Bronchial epithelial cell (primary cell): Measurements from ENCODE around the gene PNMA8A. TPM values are rescaled to one million over a fixed set of nuclear protein-coding genes. Genes with fewer than 3 reads are reported as not detected.

Experiments
- DNase-seq: peaks from one replicate; pipeline ENCODE4 v3.0.0-alpha.2; 2010; ENCODE audit warnings: low read depth
- FAIRE-seq: peaks from 2 replicates; lab custom pipeline; 2011; peaks lifted over from hg19 to GRCh38; lab: Jason Lieb, UNC
- H3K27me3 ChIP-seq: 2 replicates; pipeline ENCODE4 v1.5.1; 2011; ENCODE audit warnings: low read length; ENCODE audit not compliant: control insufficient read depth, insufficient read depth
- H3K36me3 ChIP-seq: 2 replicates; pipeline ENCODE4 v1.5.1; 2011; ENCODE audit warnings: low read length; ENCODE audit not compliant: control insufficient read depth, insufficient read depth
- H3K4me3 ChIP-seq: 2 replicates; pipeline ENCODE4 v1.5.1; 2011; ENCODE audit warnings: mild to moderate bottlenecking, low read depth, low read length, control low read depth
- CTCF ChIP-seq: IDR thresholded peaks from 2 replicates; pipeline ENCODE4 v1.5.1; 2011; ENCODE audit warnings: mild to moderate bottlenecking, moderate library complexity, low read length, control low read depth, inconsistent platforms; ENCODE audit not compliant: insufficient read depth, severe bottlenecking
- total RNA-seq: library from RNA; depleted of rRNA; stranded (reverse); fragments of >200 nt; gene quantifications from 2 replicates; pipeline ENCODE4 v1.2.1, GENCODE V29; 2014

The PNMA8A gene
- total RNA-seq, 1 donor from 2014 or later, result 0.79 TPM

- no peaks in the 10 kb centered on the region for H3K27me3 ChIP-seq
- FAIRE-seq, result no peak
- no peak overlapping the region for H3K4me3 ChIP-seq
- H3K36me3 ChIP-seq, result no peaks in the 10 kb centered on the region
- no peak for DNase-seq
- TF ChIP-seq CTCF, result no peak
Observed at GRCh38 chr19:46429999-46430398, 41.4 kb downstream of the PNMA8A start.

- DNase-seq (no peak), FAIRE-seq (no peak)
- Histone ChIP-seq H3K36me3 (no peaks in the 10 kb centered on the region), H3K4me3 (no peak within 1 kb of the TSS), H3K27me3 (no peaks in the 10 kb centered on the region)
- TF ChIP-seq CTCF, result no peak
Observed at GRCh38 chr19:46428239-46429135, 42.9 kb downstream of the PNMA8A start, which contains the start of gene PNMA8C. Gene PNMA8C, minus strand, starts transcription at chr19:46428936. Its CDS starts 577 bp downstream, at chr19:46428359.

GRCh38 chr19:46427518-46428045 is 43.8 kb downstream of the PNMA8A start:
- Histone ChIP-seq H3K27me3 (no peaks in the 10 kb centered on the region), H3K36me3 (no peaks in the 10 kb centered on the region), H3K4me3 (no peak overlapping the region)
- FAIRE-seq, result no peak
- TF ChIP-seq CTCF, result no peak
- no peak for DNase-seq

- DNase-seq (peak; percentile 56), FAIRE-seq (no peak)
- no peaks in the 10 kb centered on the region for H3K36me3 ChIP-seq
- TF ChIP-seq CTCF, result no peak
- no peaks in the 10 kb centered on the region for H3K27me3 ChIP-seq
- H3K4me3 ChIP-seq, result peak overlapping the region; percentile 41
Observed at GRCh38 chr19:46426506-46427162, 44.7 kb downstream of the PNMA8A start.

GRCh38 chr19:46426035-46426505 is 45.3 kb downstream of the PNMA8A start:
- DNase-seq, result no peak
- Histone ChIP-seq H3K36me3 (no peaks in the 10 kb centered on the region), H3K4me3 (peak overlapping the region; percentile 41), H3K27me3 (no peaks in the 10 kb centered on the region)
- no peak for TF ChIP-seq CTCF
- no peak for FAIRE-seq
